T-helper 22 cell (primary cell): Measurements from ENCODE around the gene VMO1.

Experiments used
- DNase-seq: peaks from one replicate; pipeline ENCODE4 v3.0.0-alpha.2; 2020; ENCODE audit warnings: low read depth

VMO1 gene

GRCh38 chr17:4753392-4753791 is 32.8 kb downstream of the VMO1 start:
- DNase-seq, result no peak

GRCh38 chr17:4751932-4752331 is 34.2 kb downstream of the VMO1 start:
- DNase-seq, result no peak

GRCh38 chr17:4750606-4751005 is 35.6 kb downstream of the VMO1 start:
- DNase-seq, result no peak

GRCh38 chr17:4748686-4749085 is 37.5 kb downstream of the VMO1 start:
- DNase-seq, result no peak

- DNase-seq, result no peak
These were observed 38.3 kb downstream of the VMO1 start for GRCh38 chr17:4747847-4748246.

DNA sequence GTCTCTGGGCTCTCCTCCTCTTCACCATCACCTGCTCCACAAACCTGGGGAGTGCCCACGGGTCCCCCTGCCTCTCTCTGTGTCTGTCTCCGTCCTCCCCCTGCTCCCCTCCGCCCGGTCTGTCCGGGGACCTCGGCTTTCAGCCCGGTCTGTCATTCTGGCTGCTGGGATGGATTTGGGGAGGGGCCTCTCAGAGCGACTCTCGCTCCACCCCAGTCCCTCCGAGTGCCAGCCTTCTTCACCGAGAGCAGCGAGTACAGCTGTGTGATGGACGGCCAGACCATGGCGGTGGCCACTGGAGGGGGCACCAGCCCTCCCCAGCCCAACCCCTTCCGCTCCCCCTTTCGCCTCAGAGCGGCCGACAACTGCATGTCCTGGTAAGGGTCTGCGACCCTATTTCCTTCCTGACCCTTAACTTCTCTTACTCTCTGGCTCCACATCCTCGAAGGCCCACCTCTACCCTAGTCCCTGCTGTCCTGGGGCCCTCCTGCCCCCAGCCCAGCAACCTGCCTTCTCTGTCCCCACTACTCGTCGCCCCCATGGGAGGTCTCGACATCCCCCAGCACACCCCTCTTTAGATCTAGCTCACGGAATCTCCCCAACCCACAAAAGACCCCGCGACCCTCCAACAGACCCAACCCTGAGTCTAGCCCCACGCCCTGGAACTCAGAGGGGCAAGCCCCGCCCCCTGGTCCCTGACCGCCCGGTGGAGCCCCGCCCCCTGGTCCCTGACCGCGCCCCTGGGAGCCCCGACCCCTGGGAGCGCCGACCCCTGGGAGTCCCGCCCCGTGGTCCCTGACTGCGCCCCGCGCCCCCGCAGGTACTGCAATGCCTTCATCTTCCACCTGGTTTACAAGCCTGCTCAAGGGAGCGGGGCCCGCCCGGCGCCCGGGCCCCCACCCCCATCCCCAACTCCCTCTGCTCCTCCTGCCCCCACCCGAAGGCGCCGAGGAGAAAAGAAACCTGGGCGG is 40.9 kb downstream of the VMO1 start:
- DNase-seq, result no peak

GRCh38 chr17:4743898-4744297 is 42.3 kb downstream of the VMO1 start:
- DNase-seq, result no peak

- DNase-seq, result no peak
These were observed 42.9 kb downstream of the VMO1 start for GRCh38 chr17:4743216-4743615.

- no peak for DNase-seq
These were observed 43.5 kb downstream of the VMO1 start for GRCh38 chr17:4742629-4743028.

DNA sequence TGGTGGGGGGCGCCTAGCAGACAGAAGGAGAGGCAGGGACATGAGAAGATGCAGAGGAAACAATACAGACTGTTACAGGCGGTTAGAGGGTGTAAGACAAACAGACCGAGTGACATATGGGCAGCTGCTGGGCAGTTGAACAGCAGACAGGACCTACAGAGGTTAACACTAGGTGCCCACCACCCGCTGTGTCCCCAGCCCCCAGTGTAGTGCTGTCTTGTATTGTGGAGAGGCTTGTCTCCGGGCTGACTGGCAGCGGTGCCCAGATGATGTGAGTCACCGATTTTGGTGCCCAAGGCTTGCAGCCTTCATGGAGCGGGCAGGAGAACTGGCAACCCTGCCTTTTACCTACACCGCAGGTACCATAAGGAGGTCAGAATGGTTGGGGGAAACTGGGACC is 44.0 kb downstream of the VMO1 start:
- DNase-seq, result no peak

DNA sequence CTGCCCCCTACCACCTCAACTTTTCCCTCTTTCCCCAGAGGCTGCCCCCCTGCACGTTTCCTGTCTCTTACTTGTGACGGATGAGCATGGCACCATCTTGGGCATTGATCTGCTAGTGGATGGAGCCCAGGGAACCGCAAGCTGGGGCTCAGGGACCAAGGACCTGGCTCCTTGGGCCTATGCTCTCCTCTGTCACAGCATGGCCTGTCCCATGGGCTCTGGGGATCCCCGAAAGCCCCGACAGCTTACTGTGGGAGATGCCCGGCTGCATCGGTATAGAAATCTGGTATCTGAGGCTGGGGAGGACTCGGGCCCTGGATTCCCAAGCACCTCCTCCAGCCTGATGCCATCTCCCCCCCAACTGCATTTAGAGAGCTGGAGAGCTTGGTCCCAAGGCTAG is 44.6 kb downstream of the VMO1 start:
- DNase-seq, result no peak

GRCh38 chr17:4740584-4740983 is 45.6 kb downstream of the VMO1 start:
- DNase-seq, result no peak

DNA sequence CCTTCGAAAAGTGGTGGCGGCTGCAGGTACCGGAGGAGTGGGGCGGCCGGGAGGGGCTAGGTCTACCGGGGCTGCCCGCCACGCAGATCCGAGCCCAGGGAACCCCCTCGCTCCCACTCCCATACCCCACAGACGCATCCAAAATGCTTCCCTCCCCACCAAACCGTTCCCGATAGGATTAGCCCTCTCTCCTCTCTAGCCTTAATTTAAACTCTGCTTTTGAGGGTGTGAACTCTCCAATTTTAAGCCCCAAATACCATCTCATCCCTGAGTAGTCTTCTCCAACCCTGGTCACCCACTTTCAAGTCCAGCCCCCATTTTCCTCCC is 46.2 kb downstream of the VMO1 start:
- no peak for DNase-seq

GRCh38 chr17:4739122-4740024 is 46.8 kb downstream of the VMO1 start, which contains the start of the genes CXCL16 and ZMYND15:
Gene CXCL16, minus strand, starts transcription at chr17:4739928. Its CDS starts 589 bp downstream, at chr17:4739339.
Gene ZMYND15, plus strand, starts transcription at chr17:4739833. Its CDS starts 716 bp downstream, at chr17:4740549.
- DNase-seq, result peak; percentile 60

DNA sequence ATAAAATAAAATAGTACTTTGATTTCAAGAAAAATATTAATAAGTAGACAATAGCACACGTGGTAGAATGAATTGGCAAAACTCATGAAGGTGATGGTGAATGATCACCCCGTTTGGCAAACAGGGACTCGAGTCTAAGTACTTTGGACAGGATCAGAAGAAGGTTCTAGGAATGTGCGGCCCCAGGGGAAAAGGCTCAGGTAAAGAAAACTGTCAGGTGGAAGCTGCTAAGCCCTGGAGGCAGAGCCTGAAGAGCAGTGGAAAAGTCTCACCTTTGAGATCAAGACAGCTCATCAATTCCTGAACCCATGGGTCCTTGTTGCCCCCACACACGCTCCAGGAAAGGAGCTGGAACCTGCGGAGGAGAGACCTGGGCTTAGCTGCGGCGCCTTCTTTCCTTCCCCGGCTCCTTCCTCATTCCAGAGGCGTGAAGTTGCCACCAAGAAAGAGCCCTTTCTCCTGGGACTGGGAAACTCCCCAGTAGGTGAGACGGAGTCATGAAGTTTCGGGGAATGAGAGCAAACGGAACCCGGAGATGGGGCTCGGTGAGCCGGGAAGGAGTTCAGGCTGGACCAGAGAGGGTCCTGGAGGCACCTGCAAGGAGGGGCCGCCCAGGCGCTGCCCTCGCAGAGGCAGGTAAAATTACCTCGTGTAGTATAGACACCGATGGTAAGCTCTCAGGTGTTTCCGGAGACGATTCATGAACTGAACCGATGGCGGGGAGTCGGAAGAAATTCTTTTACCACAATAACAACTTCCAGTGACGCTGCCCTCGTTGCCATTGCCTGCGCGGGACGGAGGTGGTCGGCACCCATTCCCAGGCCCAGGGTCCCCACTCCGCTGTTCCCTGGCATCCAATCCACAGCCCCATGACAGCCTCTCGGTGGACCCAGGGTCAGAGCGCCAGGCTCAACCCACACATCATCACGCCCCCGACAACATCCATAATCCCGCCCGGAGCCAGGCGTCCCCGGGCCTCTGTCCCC is 47.7 kb downstream of the VMO1 start:
- DNase-seq, result no peak

GRCh38 chr17:4735876-4736651 is 50.1 kb downstream of the VMO1 start:
- DNase-seq, result no peak
